Chondrocyte (in vitro differentiated cells): Measurements from ENCODE around the gene KLK7. TPM values are rescaled to one million over a fixed set of nuclear protein-coding genes. Genes with fewer than 3 reads are reported as not detected.

ENCODE experiments used
- DNase-seq: peaks from one replicate; pipeline ENCODE4 v3.0.0; 2021; ENCODE audit warnings: mixed read lengths, low spot score
- H3K27ac Mint-ChIP-seq: one replicate; pipeline ENCODE4 v1.8.0; 2021; ENCODE audit warnings: mild to moderate bottlenecking, moderate library complexity, mixed read lengths; ENCODE audit not compliant: unreplicated experiment
- H3K27me3 Mint-ChIP-seq: 2 replicates; pipeline ENCODE4 v1.8.0; 2021; ENCODE audit warnings: low read depth, mixed read lengths
- H3K36me3 Mint-ChIP-seq: 2 replicates; pipeline ENCODE4 v1.8.0; 2021; ENCODE audit warnings: low read depth, mixed read lengths
- H3K4me1 Mint-ChIP-seq: 2 replicates; pipeline ENCODE4 v1.8.0; 2021; ENCODE audit warnings: low read depth, mild to moderate bottlenecking, mixed read lengths
- H3K4me3 Mint-ChIP-seq: one replicate; pipeline ENCODE4 v1.8.0; 2021; ENCODE audit warnings: mild to moderate bottlenecking, moderate library complexity, mixed read lengths; ENCODE audit not compliant: unreplicated experiment
- H3K9me3 Mint-ChIP-seq: 2 replicates; pipeline ENCODE4 v1.8.0; 2021; ENCODE audit warnings: low read depth, mixed read lengths
- CTCF ChIP-seq: fragments of 200-600 bp; sonication (generic); IDR thresholded peaks from 2 replicates; pipeline ENCODE4 v1.5.0; 2021; ENCODE audit warnings: antibody characterized with exemption, mild to moderate bottlenecking, moderate library complexity
- total RNA-seq: library from RNA; stranded (reverse); gene quantifications from 3 replicates; pipeline ENCODE4 v1.2.1, GENCODE V29; 2021

Gene KLK7
- total RNA-seq, 1 donor from 2014 or later = not detected

GRCh38 chr19:50932690-50933083 is 51.0 kb downstream of the KLK7 start:
- Mint-ChIP-seq H3K4me3 (no peak overlapping the region), H3K9me3 (no peaks in the 10 kb centered on the region), H3K27ac (no peak overlapping the region), H3K27me3 (peaks cover 15% of the 10 kb centered on the region), H3K36me3 (no peaks in the 10 kb centered on the region), H3K4me1 (no peaks in the 10 kb centered on the region)
- TF ChIP-seq CTCF = no peak
- no peak for DNase-seq

GRCh38 chr19:50932018-50932689 is 51.6 kb downstream of the KLK7 start:
- H3K36me3 Mint-ChIP-seq = no peaks in the 10 kb centered on the region
- DNase-seq = no peak
- H3K27ac Mint-ChIP-seq = no peak overlapping the region
- no peaks in the 10 kb centered on the region for H3K9me3 Mint-ChIP-seq
- peaks cover 19% of the 10 kb centered on the region for H3K27me3 Mint-ChIP-seq
- no peak overlapping the region for H3K4me3 Mint-ChIP-seq
- TF ChIP-seq CTCF = no peak
- no peaks in the 10 kb centered on the region for H3K4me1 Mint-ChIP-seq

GRCh38 chr19:50931023-50931422 is 52.7 kb downstream of the KLK7 start:
- no peak for DNase-seq
- H3K4me3 Mint-ChIP-seq = no peak overlapping the region
- no peak for TF ChIP-seq CTCF
- H3K27ac Mint-ChIP-seq = no peak overlapping the region
- H3K4me1 Mint-ChIP-seq = no peaks in the 10 kb centered on the region
- peaks cover 21% of the 10 kb centered on the region for H3K27me3 Mint-ChIP-seq
- no peaks in the 10 kb centered on the region for H3K36me3 Mint-ChIP-seq
- H3K9me3 Mint-ChIP-seq = no peaks in the 10 kb centered on the region

- Mint-ChIP-seq H3K27ac (no peak overlapping the region), H3K4me1 (no peaks in the 10 kb centered on the region), H3K4me3 (no peak overlapping the region), H3K36me3 (no peaks in the 10 kb centered on the region), H3K27me3 (peaks cover 22% of the 10 kb centered on the region), H3K9me3 (no peaks in the 10 kb centered on the region)
- DNase-seq = no peak
- no peak for TF ChIP-seq CTCF
Observed at GRCh38 chr19:50928831-50929230, 54.9 kb downstream of the KLK7 start.

Other genes starting within 250 kb of the KLK7 start
- gene GPR32, start 213.5 kb downstream of the KLK7 start, total RNA-seq = not detected in 3 replicates
- not detected in 3 replicates for gene ACP4, start 193.5 kb downstream of the KLK7 start, total RNA-seq
- not detected in 3 replicates for gene KLK1, start 160.1 kb downstream of the KLK7 start, total RNA-seq
- not detected in 3 replicates for gene KLK15, start 150.3 kb downstream of the KLK7 start, total RNA-seq
- not detected in 3 replicates for gene KLK3, start 129.0 kb downstream of the KLK7 start, total RNA-seq
- not detected in 3 replicates for gene KLK2, start 110.5 kb downstream of the KLK7 start, total RNA-seq
- gene KLK4, start 72.5 kb downstream of the KLK7 start, total RNA-seq = not detected in 3 replicates
- 0.38 to 0.42 TPM in 2 of 3 replicates, not detected in the other for gene KLK5, start 30.9 kb downstream of the KLK7 start, total RNA-seq
- not detected in 3 replicates for gene KLK6, start 14.3 kb downstream of the KLK7 start, total RNA-seq
- not detected in 3 replicates for gene KLK8, start 17.7 kb upstream of the KLK7 start, total RNA-seq
- gene KLK10, start 35.8 kb upstream of the KLK7 start, total RNA-seq = not detected in 3 replicates
- gene KLK11, start 42.7 kb upstream of the KLK7 start, total RNA-seq = not detected in 3 replicates
- gene KLK12, start 51.1 kb upstream of the KLK7 start, total RNA-seq = not detected in 3 replicates
- gene KLK13, start 81.2 kb upstream of the KLK7 start, total RNA-seq = not detected in 3 replicates
- not detected in 3 replicates for gene KLK14, start 99.0 kb upstream of the KLK7 start, total RNA-seq
- 5.2 to 6.1 TPM (median 5.2 TPM) in 3 replicates for gene CTU1, start 124.5 kb upstream of the KLK7 start, total RNA-seq
- gene SIGLEC9, start 141.0 kb upstream of the KLK7 start, total RNA-seq = not detected in 3 replicates
- gene SIGLEC7, start 158.4 kb upstream of the KLK7 start, total RNA-seq = not detected in 3 replicates
- not detected in 3 replicates for gene CD33, start 241.2 kb upstream of the KLK7 start, total RNA-seq